Lung (tissue), 12 donors: ENCODE measurements around the gene SARDH. TPM values are rescaled to one million over a fixed set of nuclear protein-coding genes. Genes with fewer than 3 reads are reported as not detected.

Experiments
- ATAC-seq: fragments of 200-7000 bp; cut with Tn5 transposase; one replicate; pipeline ENCODE4 v1.9.1; 2020; ENCODE audit warnings: moderate number of reproducible peaks; ENCODE audit not compliant: insufficient read depth, low FRiP score
- DNase-seq, 3 donors: peaks; one replicate each; pipeline ENCODE4 v3.0.0-alpha.2; 2013 to 2017
- H3K27ac ChIP-seq, 2 donors: one replicate each; pipeline ENCODE4 v1.5.1; 2013; ENCODE audit warnings: mild to moderate bottlenecking in 2 of 2, moderate library complexity in 2 of 2, control low read depth in 1 of 2, inconsistent platforms in 1 of 2, low read depth in 1 of 2, low read length in 1 of 2
- H3K27me3 ChIP-seq, 3 donors: one replicate each; pipeline ENCODE4 v1.5.1; 2013; ENCODE audit warnings: low read length in 2 of 3; ENCODE audit not compliant: control insufficient read depth in 3 of 3, insufficient read depth in 3 of 3
- H3K36me3 ChIP-seq, 4 donors: one replicate each; pipeline ENCODE4 v1.5.1; 2013; ENCODE audit warnings: low read length in 4 of 4, mild to moderate bottlenecking in 1 of 4, moderate library complexity in 1 of 4; ENCODE audit not compliant: control insufficient read depth in 4 of 4, insufficient read depth in 4 of 4
- H3K4me1 ChIP-seq, 5 donors: one replicate each; pipeline ENCODE4 v1.5.1; 2013; ENCODE audit warnings: low read length in 5 of 5, mild to moderate bottlenecking in 2 of 5, moderate library complexity in 1 of 5; ENCODE audit not compliant: control insufficient read depth in 5 of 5, insufficient read depth in 5 of 5
- H3K4me3 ChIP-seq: one replicate; pipeline ENCODE4 v1.5.1; 2013; ENCODE audit warnings: mild to moderate bottlenecking, control low read depth, moderate library complexity
- H3K9ac ChIP-seq, 2 donors: one replicate each; pipeline ENCODE4 v1.5.1; 2013; ENCODE audit warnings: low read length in 2 of 2, control low read depth in 1 of 2; ENCODE audit not compliant: insufficient read depth in 1 of 2
- H3K9me3 ChIP-seq, 4 donors: one replicate each; pipeline ENCODE4 v1.5.1; 2013; ENCODE audit warnings: low read length in 3 of 4, mild to moderate bottlenecking in 1 of 4, moderate library complexity in 1 of 4; ENCODE audit not compliant: control insufficient read depth in 4 of 4, insufficient read depth in 3 of 4
- WGBS, 2 donors: extraction: QIAGEN DNeasy Blood & Tissue Kit; methylation state at CpG; one replicate each; pipeline ENCODE4 v1.1.7; 2013; 5-methylcytosine and 5-hydroxymethylcytosine counted together
- polyA plus RNA-seq, 2 donors: library from polyadenylated mRNA; stranded (reverse); fragments of 200-250 nt; gene quantifications; one replicate each; pipeline ENCODE4 v1.2.1, GENCODE V29; 2013
- total RNA-seq, 2 donors: library from RNA; depleted of rRNA in 1 of 2; stranded (reverse); fragments of >200 nt in 1 of 2; gene quantifications; one replicate each; pipeline ENCODE4 v1.2.1, GENCODE V29; 2014 to 2021
- TF ChIP-seq, protein P1 (sequence below): IDR thresholded peaks from 2 replicates; pipeline ENCODE4 v1.5.1; 2012; ENCODE audit warnings: mild to moderate bottlenecking; ENCODE audit errors: control extremely low read depth, extremely low read depth
- donor health status: control.
- donor health status: control.
- donor health status: Bipolar disorder and iron deficiency.
- donor health status: healthy.
- donor health status: DM: yes; HTN: yes; CAD: no.

SARDH gene
- total and polyA plus RNA-seq, 4 donors: 1.8 to 8.4 (median 4.7) TPM

DNA sequence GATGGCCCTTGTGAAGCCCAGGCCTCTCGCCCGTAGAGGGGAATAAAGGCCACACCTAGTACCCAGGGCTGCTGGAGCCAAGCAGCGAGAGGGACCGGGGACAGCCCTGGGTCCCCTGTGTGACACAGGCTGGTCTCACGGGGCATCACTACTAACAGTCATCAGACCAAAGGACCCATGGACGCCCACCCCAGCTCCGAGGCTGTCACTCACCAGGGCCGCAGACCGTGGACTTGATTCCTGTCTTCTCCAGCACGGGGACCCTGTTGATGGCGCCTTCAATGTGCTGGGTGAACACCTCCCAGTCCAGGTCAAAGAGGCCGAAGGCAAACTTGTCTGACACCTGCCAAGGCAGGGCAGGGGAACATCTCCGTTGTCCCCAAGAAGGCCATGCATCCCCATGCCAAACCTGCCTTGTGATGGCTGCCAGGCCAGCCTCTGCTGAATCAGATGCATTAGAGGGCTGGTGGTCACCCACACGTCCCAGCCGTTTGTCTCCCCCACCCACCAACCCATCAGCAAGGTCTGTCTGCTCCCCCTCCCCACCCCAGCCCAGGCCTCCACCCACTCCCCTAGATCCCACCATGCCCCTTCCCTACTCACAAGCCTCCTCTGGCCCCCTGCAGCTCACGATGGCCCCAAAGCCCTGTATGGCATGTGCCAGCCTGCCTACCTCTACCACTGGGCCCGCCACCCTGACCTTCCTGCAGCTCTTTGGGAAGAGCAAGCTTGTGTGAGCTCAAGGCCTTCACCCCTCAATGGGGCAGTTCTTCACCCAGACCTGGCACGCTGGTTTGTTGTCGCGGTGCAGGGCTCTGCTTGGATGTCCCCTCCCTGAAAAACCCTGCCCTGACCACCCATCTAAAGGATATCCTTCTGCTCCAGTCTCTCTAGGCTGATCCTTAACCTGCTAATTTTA lies 20.8 kb downstream of the SARDH start:
- WGBS, 2 donors: 95 to 98% methylated on average over 19 to 20 of the region's 20 CpGs
- Histone ChIP-seq H3K9me3 (no peaks in the 10 kb centered on the region), H3K4me1 (peaks cover 0 to 15% (median 6%) of the 10 kb centered on the region in 5 donors), H3K27ac (no peak overlapping the region), H3K27me3 (no peaks in the 10 kb centered on the region), H3K9ac (no peak overlapping the region), H3K36me3 (no peaks in the 10 kb centered on the region), H3K4me3 (no peak overlapping the region)
- TF ChIP-seq, protein P1, sequence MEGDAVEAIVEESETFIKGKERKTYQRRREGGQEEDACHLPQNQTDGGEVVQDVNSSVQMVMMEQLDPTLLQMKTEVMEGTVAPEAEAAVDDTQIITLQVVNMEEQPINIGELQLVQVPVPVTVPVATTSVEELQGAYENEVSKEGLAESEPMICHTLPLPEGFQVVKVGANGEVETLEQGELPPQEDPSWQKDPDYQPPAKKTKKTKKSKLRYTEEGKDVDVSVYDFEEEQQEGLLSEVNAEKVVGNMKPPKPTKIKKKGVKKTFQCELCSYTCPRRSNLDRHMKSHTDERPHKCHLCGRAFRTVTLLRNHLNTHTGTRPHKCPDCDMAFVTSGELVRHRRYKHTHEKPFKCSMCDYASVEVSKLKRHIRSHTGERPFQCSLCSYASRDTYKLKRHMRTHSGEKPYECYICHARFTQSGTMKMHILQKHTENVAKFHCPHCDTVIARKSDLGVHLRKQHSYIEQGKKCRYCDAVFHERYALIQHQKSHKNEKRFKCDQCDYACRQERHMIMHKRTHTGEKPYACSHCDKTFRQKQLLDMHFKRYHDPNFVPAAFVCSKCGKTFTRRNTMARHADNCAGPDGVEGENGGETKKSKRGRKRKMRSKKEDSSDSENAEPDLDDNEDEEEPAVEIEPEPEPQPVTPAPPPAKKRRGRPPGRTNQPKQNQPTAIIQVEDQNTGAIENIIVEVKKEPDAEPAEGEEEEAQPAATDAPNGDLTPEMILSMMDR: no peak
- DNase-seq (no peak), ATAC-seq (no peak)

DNA sequence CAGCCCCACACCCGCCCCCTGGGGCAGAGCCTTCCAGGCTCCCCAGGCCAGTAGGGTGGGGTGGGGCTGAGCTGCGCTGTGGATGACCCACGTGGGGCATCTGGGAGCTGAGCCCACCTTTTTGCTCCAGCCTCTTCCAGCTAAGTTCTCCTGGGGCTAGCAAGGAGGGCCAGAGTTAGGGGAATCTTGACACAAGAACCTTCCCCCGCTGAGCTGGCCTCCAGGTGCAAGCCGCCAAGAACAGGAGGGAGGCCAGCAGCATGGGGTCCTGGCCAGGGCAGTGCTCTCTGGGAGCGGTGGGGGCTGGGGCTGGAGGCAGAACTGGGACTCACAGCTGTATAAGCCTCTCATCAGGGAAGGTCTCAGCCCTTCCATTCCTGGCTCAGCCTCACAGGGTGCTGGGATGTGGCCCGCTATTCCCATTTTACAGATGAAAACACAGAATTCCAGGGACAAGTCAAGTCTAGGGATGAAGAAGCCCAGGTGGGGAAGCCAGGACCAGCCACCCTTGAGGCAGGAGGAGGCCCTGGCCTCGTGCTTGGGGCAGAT lies 21.5 kb downstream of the SARDH start:
- no peaks in the 10 kb centered on the region for H3K9me3 ChIP-seq
- WGBS, 2 donors: 79 to 86% methylated on average over 8 of the region's 8 CpGs
- H3K27me3 ChIP-seq: no peaks in the 10 kb centered on the region
- no peak overlapping the region for H3K4me3 ChIP-seq
- H3K27ac ChIP-seq: no peak overlapping the region
- H3K36me3 ChIP-seq: no peaks in the 10 kb centered on the region
- peaks cover 0 to 21% (median 8%) of the 10 kb centered on the region in 5 donors for H3K4me1 ChIP-seq
- TF ChIP-seq, protein P1: no peak
- no peak for ATAC-seq
- no peak overlapping the region for H3K9ac ChIP-seq
- DNase-seq: peak in 1 of 3 donors; percentile 10

DNA sequence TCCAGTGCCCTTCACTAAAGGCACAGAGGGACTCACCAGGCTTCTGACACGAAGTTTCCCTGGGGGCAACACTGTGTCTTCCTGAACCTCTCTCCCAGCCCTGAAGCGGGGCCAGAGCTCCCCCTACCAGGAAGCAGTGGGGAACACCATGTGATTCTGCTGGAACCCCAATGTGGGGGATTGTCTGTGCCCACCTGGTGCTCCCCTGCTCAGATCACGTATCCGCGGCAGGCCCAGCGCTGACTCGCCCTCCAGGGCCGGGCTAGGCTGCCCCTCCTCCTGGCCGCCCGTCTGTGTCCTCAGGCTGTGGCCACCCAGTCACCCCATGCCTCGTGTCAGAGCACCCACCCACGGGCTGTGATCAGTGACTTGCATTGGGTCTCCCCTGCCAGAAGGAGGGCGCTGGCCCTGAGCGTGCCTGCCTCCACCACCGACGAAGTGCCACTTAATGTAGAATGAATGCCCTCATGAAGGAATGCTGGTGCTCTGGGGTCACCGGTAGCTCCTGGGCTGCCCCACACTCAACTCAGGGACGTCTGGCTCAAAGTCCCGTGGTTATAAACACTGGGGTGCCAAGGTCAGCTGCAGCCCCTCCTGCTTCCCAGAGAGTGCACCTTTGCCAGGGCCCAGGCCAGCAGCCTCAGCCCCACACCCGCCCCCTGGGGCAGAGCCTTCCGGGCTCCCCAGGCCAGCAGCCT lies 22.1 kb downstream of the SARDH start:
- Histone ChIP-seq H3K9me3 (no peaks in the 10 kb centered on the region), H3K4me1 (peaks cover 0 to 28% (median 9%) of the 10 kb centered on the region in 5 donors), H3K9ac (no peak overlapping the region), H3K36me3 (peaks cover 0 to under 1% (median 0%) of the 10 kb centered on the region in 4 donors), H3K4me3 (no peak overlapping the region), H3K27me3 (no peaks in the 10 kb centered on the region), H3K27ac (peak overlapping the region in 1 of 2 donors; percentile 43)
- DNase-seq (peak; percentile 65 to 68 (median 65)), ATAC-seq (no peak)
- TF ChIP-seq, protein P1: no peak
- 64 to 81% methylated on average over 21 of the region's 21 CpGs for WGBS, 2 donors
